ENCODE measurements around the gene TRMT1L. TPM values are rescaled to one million over a fixed set of nuclear protein-coding genes. Genes with fewer than 3 reads are reported as not detected.

TRMT1L gene
- total RNA-seq, 2 experiments from 2014 or later: 15.0 to 25.7 TPM

- Histone ChIP-seq H3K27ac (ENCODE audit: low read depth, low read length, poor library complexity, severe bottlenecking) (no peak overlapping the region), H3K4me2 (ENCODE audit: low read length) (no peak overlapping the region), H3K4me1 (ENCODE audit: insufficient read depth, low read length, poor library complexity, severe bottlenecking) (no peaks in the 10 kb centered on the region), H3K36me3 (ENCODE audit: insufficient read depth, low read length) (no peaks in the 10 kb centered on the region), H3K4me3 (ENCODE audit: low read depth, low read length, poor library complexity, severe bottlenecking) (no peak overlapping the region), H3K9me2 (ENCODE audit: insufficient read depth, low read length) (no peaks in the 10 kb centered on the region), H3K9me3 (ENCODE audit: low read length) (peaks cover 4% of the 10 kb centered on the region; the same call in 1 of the 2 replicates), H3K79me2 (ENCODE audit: insufficient read depth, low read depth, low read length) (no peaks in the 10 kb centered on the region), H2AFZ (ENCODE audit: low read length) (no peak overlapping the region), H4K20me1 (ENCODE audit: insufficient read depth, low read length) (no peaks in the 10 kb centered on the region)
- TF ChIP-seq EZH2phosphoT487 (IDR thresholded peaks at IDR 0.05; ENCODE audit: borderline replicate concordance, low read depth, low read length) (no peak), CTCF (conservative IDR thresholded peaks at IDR 0.05; ENCODE audit: low read length) (no peak)
- no TSS peak for BruUV-seq (replicated peaks)
- ChIA-PET POLR2A (interaction anchor here (0.6 kb wide), 1 partner anchor 517 kb away, joined by 3 read pairs; no protein-coding TSS in a partner anchor), CTCF (ENCODE audit: unreplicated experiment) (no interaction called here)
- intact Hi-C loops (cut with micrococcal nuclease; ENCODE audit: unreplicated experiment): no loop called here
- no peak for DNase-seq (ENCODE audit: low spot score)
These were observed 46.6 kb downstream of the TRMT1L start for GRCh38 chr1:185110145-185110544.

- H3K9me3 ChIP-seq (ENCODE audit: low read length): peaks cover 4% of the 10 kb centered on the region; the same call in 1 of the 2 replicates
- H3K36me3 ChIP-seq (ENCODE audit: insufficient read depth, low read length): no peaks in the 10 kb centered on the region
- no peak overlapping the region for H3K4me3 ChIP-seq (ENCODE audit: low read depth, low read length, poor library complexity, severe bottlenecking)
- no peak overlapping the region for H2AFZ ChIP-seq (ENCODE audit: low read length)
- intact Hi-C loops (cut with micrococcal nuclease; ENCODE audit: unreplicated experiment): no loop called here
- POLR2A ChIA-PET: interaction anchor here (0.7 kb wide), 1 partner anchor 1809 kb away, joined by 5 read pairs; no protein-coding TSS in a partner anchor
- H3K27ac ChIP-seq (ENCODE audit: low read depth, low read length, poor library complexity, severe bottlenecking): no peak overlapping the region
- H3K9me2 ChIP-seq (ENCODE audit: insufficient read depth, low read length): no peaks in the 10 kb centered on the region
- CTCF ChIA-PET (ENCODE audit: unreplicated experiment): no interaction called here
- no peaks in the 10 kb centered on the region for H3K79me2 ChIP-seq (ENCODE audit: insufficient read depth, low read depth, low read length)
- TF ChIP-seq EZH2phosphoT487 (IDR thresholded peaks at IDR 0.05; ENCODE audit: borderline replicate concordance, low read depth, low read length): no peak
- no peak for TF ChIP-seq CTCF (conservative IDR thresholded peaks at IDR 0.05; ENCODE audit: low read length)
- DNase-seq (ENCODE audit: low spot score): peak; percentile 4
- H3K4me2 ChIP-seq (ENCODE audit: low read length): no peak overlapping the region
- no peaks in the 10 kb centered on the region for H4K20me1 ChIP-seq (ENCODE audit: insufficient read depth, low read length)
- no peaks in the 10 kb centered on the region for H3K4me1 ChIP-seq (ENCODE audit: insufficient read depth, low read length, poor library complexity, severe bottlenecking)
- BruUV-seq (replicated peaks): no TSS peak
These were observed 48.4 kb downstream of the TRMT1L start for GRCh38 chr1:185108321-185108720.

GRCh38 chr1:185105121-185105520 is 51.6 kb downstream of the TRMT1L start:
- no peak overlapping the region for H3K4me2 ChIP-seq (ENCODE audit: low read length)
- H3K9me3 ChIP-seq (ENCODE audit: low read length): peaks cover 4% of the 10 kb centered on the region; the same call in 1 of the 2 replicates
- peaks cover 9% of the 10 kb centered on the region for H3K36me3 ChIP-seq (ENCODE audit: insufficient read depth, low read length)
- CTCF ChIA-PET (ENCODE audit: unreplicated experiment): no interaction called here
- DNase-seq (ENCODE audit: low spot score): no peak
- no peaks in the 10 kb centered on the region for H3K9me2 ChIP-seq (ENCODE audit: insufficient read depth, low read length)
- POLR2A ChIA-PET: no interaction called here
- no peak overlapping the region for H2AFZ ChIP-seq (ENCODE audit: low read length)
- TF ChIP-seq CTCF (conservative IDR thresholded peaks at IDR 0.05; ENCODE audit: low read length) (no peak), EZH2phosphoT487 (IDR thresholded peaks at IDR 0.05; ENCODE audit: borderline replicate concordance, low read depth, low read length) (no peak)
- BruUV-seq (replicated peaks): no TSS peak
- H3K27ac ChIP-seq (ENCODE audit: low read depth, low read length, poor library complexity, severe bottlenecking): no peak overlapping the region
- H3K79me2 ChIP-seq (ENCODE audit: insufficient read depth, low read depth, low read length): no peaks in the 10 kb centered on the region
- no peak overlapping the region for H3K4me3 ChIP-seq (ENCODE audit: low read depth, low read length, poor library complexity, severe bottlenecking)
- intact Hi-C loops (cut with micrococcal nuclease; ENCODE audit: unreplicated experiment): no loop called here
- H3K4me1 ChIP-seq (ENCODE audit: insufficient read depth, low read length, poor library complexity, severe bottlenecking): no peaks in the 10 kb centered on the region
- no peaks in the 10 kb centered on the region for H4K20me1 ChIP-seq (ENCODE audit: insufficient read depth, low read length)

Data from OCI-LY7 (cell line).